HepG2 (cell line): ENCODE measurements around the gene DAPP1. TPM values are rescaled to one million over a fixed set of nuclear protein-coding genes. Genes with fewer than 3 reads are reported as not detected.

Source experiments
- ATAC-seq: fragments of 200-7000 bp; cut with Tn5 transposase; 3 replicates; pipeline ENCODE4 v1.9.1; 2020; ENCODE audit warnings: mild to moderate bottlenecking, moderate library complexity
- BruUV-seq: library from RNA; stranded (reverse); fragments of 400-500 nt; replicated peaks from 2 replicates; lab custom pipeline; 2021; lab: Mats Ljungman, UMichigan
- CTCF ChIA-PET: fragments of 300-600 bp; formaldehyde crosslinking; extraction: SDS; loops from one replicate; lab custom pipeline; 2021; ENCODE audit warnings: low total read pairs, inconsistent platforms, low intra/inter-chr PET ratio; lab: Yijun Ruan, JAX
- POLR2A ChIA-PET: fragments of 350-600 bp; sonication (Branson Sonifier 250); formaldehyde crosslinking; loops from one replicate; lab custom pipeline; 2020; ENCODE audit warnings: antibody characterized with exemption, inconsistent platforms; lab: Yijun Ruan, JAX
- DNase-seq: peaks from one replicate; pipeline ENCODE4 v3.0.0-alpha.2; 2015; ENCODE audit warnings: low spot score
- FAIRE-seq: peaks from 3 replicates; lab custom pipeline; 2011; peaks lifted over from hg19 to GRCh38; lab: Jason Lieb, UNC
- H2AFZ ChIP-seq: one replicate; pipeline ENCODE4 v1.6.1; 2011; ENCODE audit warnings: low read length, inconsistent platforms
- H3K27ac ChIP-seq: fragments of 300-600 bp; 3 replicates; pipeline ENCODE4 v1.8.0; 2011; ENCODE audit warnings: mixed run types, mild to moderate bottlenecking, mixed read lengths, low read length, inconsistent platforms; ENCODE audit not compliant: insufficient read depth; ENCODE audit errors: extremely low read length
- H3K27me3 ChIP-seq, 2 experiments: fragments of 200-600 bp in 1 of 2; 2 replicates in 1 of 2; 3 replicates in 1 of 2; pipeline versions ENCODE4 v1.6.0 to v1.8.0; 2011; ENCODE audit warnings: low read length in 2 of 2, mild to moderate bottlenecking in 2 of 2, moderate library complexity in 2 of 2, inconsistent platforms in 1 of 2; ENCODE audit not compliant: insufficient read depth in 2 of 2, control insufficient read depth in 1 of 2
- H3K36me3 ChIP-seq, 2 experiments: fragments of 200-600 bp in 1 of 2; replicated peaks in 1 of 2; 2 replicates in 1 of 2; 3 replicates in 1 of 2; pipeline versions ENCODE4 v1.5.1 to v1.8.0; 2011; ENCODE audit warnings: low read length in 2 of 2, inconsistent platforms in 1 of 2; ENCODE audit not compliant: insufficient read depth in 2 of 2, control insufficient read depth in 1 of 2
- H3K4me1 ChIP-seq: 2 replicates; pipeline ENCODE4 v1.5.1; 2012; ENCODE audit warnings: low read length, inconsistent platforms; ENCODE audit not compliant: insufficient read depth
- H3K4me2 ChIP-seq: 2 replicates; pipeline ENCODE4 v1.6.0; 2011; ENCODE audit warnings: low read depth, low read length, inconsistent platforms
- H3K4me3 ChIP-seq, 3 experiments: fragments of 200-600 bp in 1 of 3; sonication (generic), shearing (Covaris generic) in 1 of 3; replicated peaks in 1 of 3; 2 replicates each; pipeline ENCODE4 v1.5.1; 2011 to 2016; ENCODE audit warnings: low read length in 3 of 3, inconsistent platforms in 2 of 3, low read depth in 2 of 3, mild to moderate bottlenecking in 2 of 3, control low read depth in 1 of 3, mixed read lengths in 1 of 3; ENCODE audit not compliant: insufficient read depth in 1 of 3
- H3K79me2 ChIP-seq: one replicate; pipeline ENCODE4 v1.6.1; 2011; ENCODE audit warnings: low read length, inconsistent platforms; ENCODE audit not compliant: insufficient read depth
- H3K9ac ChIP-seq: 2 replicates; pipeline ENCODE4 v1.6.0; 2011; ENCODE audit warnings: mild to moderate bottlenecking, low read depth, low read length, inconsistent platforms; ENCODE audit not compliant: insufficient read depth
- H3K9me3 ChIP-seq: 2 replicates; pipeline ENCODE4 v1.5.1; 2012; ENCODE audit warnings: mild to moderate bottlenecking, low read length
- H4K20me1 ChIP-seq: 2 replicates; pipeline ENCODE4 v1.6.0; 2011; ENCODE audit warnings: inconsistent platforms, mild to moderate bottlenecking, low read length, moderate library complexity; ENCODE audit not compliant: insufficient read depth
- ARID2 ChIP-seq: sonication (generic); formaldehyde crosslinking; IDR thresholded peaks from 2 replicates; pipeline ENCODE4 v1.8.1; 2022; ENCODE audit warnings: mild to moderate bottlenecking, missing genetic modification reagents, borderline replicate concordance
- EED ChIP-seq: sonication (generic); formaldehyde crosslinking; IDR thresholded peaks from 2 replicates; pipeline ENCODE4 v1.5.0; 2020; ENCODE audit warnings: mild to moderate bottlenecking, missing genetic modification reagents
- FOXM1 ChIP-seq: sonication (generic); formaldehyde crosslinking; IDR thresholded peaks from 2 replicates; pipeline ENCODE4 v1.5.0; 2020; ENCODE audit warnings: missing genetic modification reagents
- FOXO1 ChIP-seq: sonication (generic); formaldehyde crosslinking; IDR thresholded peaks from 2 replicates; pipeline ENCODE4 v1.4.0; 2020; ENCODE audit warnings: missing genetic modification reagents
- HDAC6 ChIP-seq: fragments of 200-600 bp; sonication (generic); IDR thresholded peaks from 2 replicates; pipeline ENCODE4 v1.7.0; 2017; ENCODE audit warnings: mild to moderate bottlenecking, antibody characterized with exemption, low read length, low read depth
- HMG20B ChIP-seq: conservative IDR thresholded peaks from 2 replicates; pipeline ENCODE4 v1.6.1; 2016; ENCODE audit warnings: missing genetic modification reagents, missing compliant biosample characterization
- MEIS1 ChIP-seq: sonication (generic); formaldehyde crosslinking; IDR thresholded peaks from 2 replicates; pipeline ENCODE4 v1.9.0; 2021; ENCODE audit warnings: mild to moderate bottlenecking, missing genetic modification reagents, moderate library complexity, borderline replicate concordance
- NPAS2 ChIP-seq: sonication (generic); formaldehyde crosslinking; IDR thresholded peaks from 2 replicates; pipeline ENCODE4 v1.8.0; 2022; ENCODE audit warnings: mild to moderate bottlenecking, missing genetic modification reagents, borderline replicate concordance
- NR0B2 ChIP-seq: sonication (generic); formaldehyde crosslinking; IDR thresholded peaks from 2 replicates; pipeline ENCODE4 v1.4.0; 2020; ENCODE audit warnings: mild to moderate bottlenecking, missing genetic modification reagents
- PBX2 ChIP-seq: IDR thresholded peaks from 2 replicates; pipeline ENCODE4 v1.6.1; 2016; ENCODE audit warnings: control low read depth
- POLR2AphosphoS2 ChIP-seq: IDR thresholded peaks from 2 replicates; pipeline ENCODE4 v1.6.1; 2011; ENCODE audit warnings: low read depth, low read length, improper control_type of control experiment
- PRMT3 ChIP-seq: sonication (generic); formaldehyde crosslinking; IDR thresholded peaks from 2 replicates; pipeline ENCODE4 v1.8.1; 2022; ENCODE audit warnings: low read depth, mild to moderate bottlenecking, moderate library complexity, missing genetic modification reagents, borderline replicate concordance
- RXRA ChIP-seq: sonication (generic); formaldehyde crosslinking; IDR thresholded peaks from 2 replicates; pipeline ENCODE4 v1.5.1; 2020; ENCODE audit warnings: missing genetic modification reagents
- YEATS2 ChIP-seq: sonication (generic); formaldehyde crosslinking; IDR thresholded peaks from 2 replicates; pipeline ENCODE4 v1.4.0; 2020; ENCODE audit warnings: missing genetic modification reagents, borderline replicate concordance
- ZNF510 ChIP-seq: sonication (generic); formaldehyde crosslinking; IDR thresholded peaks from 2 replicates; pipeline ENCODE4 v1.4.0; 2020; ENCODE audit warnings: low read depth, mild to moderate bottlenecking, missing genetic modification reagents
- ZNF564 ChIP-seq: sonication (generic); formaldehyde crosslinking; IDR thresholded peaks from 2 replicates; pipeline ENCODE4 v1.8.1; 2023; ENCODE audit warnings: mild to moderate bottlenecking, missing genetic modification reagents
- ZNF609 ChIP-seq: sonication (generic); formaldehyde crosslinking; IDR thresholded peaks from 2 replicates; pipeline ENCODE4 v1.4.0; 2020; ENCODE audit warnings: mild to moderate bottlenecking, missing genetic modification reagents, borderline replicate concordance
- WGBS: methylation state at CpG from one replicate; pipeline ENCODE4 v1.1.6; 2017; ENCODE audit warnings: low lambda C conversion rate; 5-methylcytosine and 5-hydroxymethylcytosine counted together
- in situ Hi-C: cut with HindIII; loops from 2 replicates; pipeline ENCODE4 v1.10.0; 2017; ENCODE audit warnings: low pct_unique_long_range_greater_than_20kb; ENCODE audit not compliant: extremely low pct_ligation_motif_present
- intact Hi-C: fragments of 100-400 bp; cut with micrococcal nuclease; formaldehyde crosslinking; loops from one replicate; pipeline ENCODE4 v1.10.0; 2022; ENCODE audit not compliant: unreplicated experiment
- polyA plus RNA-seq, 8 experiments: library from polyadenylated mRNA; depleted of rRNA in 3 of 8; stranded (reverse) in 7 of 8; unstranded in 1 of 8; fragments of >200 nt; fragmentation: Illumina TruSeq in 4 of 8; extraction: Trizol in 4 of 8; gene quantifications; 2 replicates each; pipeline versions ENCODE4 v1.2.1 to v1.2.3, GENCODE V29; 2011 to 2016; ENCODE audit warnings: low read depth in 4 of 8, missing spikeins in 1 of 8, mixed read lengths in 1 of 8; ENCODE audit not compliant: insufficient read depth in 1 of 8
- total RNA-seq, 5 experiments: library from RNA; depleted of rRNA; stranded (reverse); fragments of >200 nt; fragmentation: Illumina TruSeq; extraction: Trizol; gene quantifications; 2 replicates each; pipeline ENCODE4 v1.2.3, GENCODE V29; 2016; ENCODE audit warnings: low read depth in 1 of 5

Gene DAPP1
- total and polyA plus RNA-seq, 2 of the 13 experiments (the other 11 are each of a cell fraction or from before 2014, with no cell fraction given) = not detected

GRCh38 chr4:99863804-99864203, 47.2 kb downstream of the DAPP1 start:
- CTCF ChIA-PET = no interaction called here
- intact Hi-C loops = no loop called here

More at GRCh38 chr4:99863804-99864203, 47.2 kb downstream of the DAPP1 start:
- Histone ChIP-seq H3K9me3 (no peaks in the 10 kb centered on the region), H3K36me3 (no peaks in the 10 kb centered on the region), H3K79me2 (no peaks in the 10 kb centered on the region), H3K4me2 (no peak overlapping the region), H4K20me1 (no peaks in the 10 kb centered on the region), H3K4me1 (no peaks in the 10 kb centered on the region), H2AFZ (no peak overlapping the region), H3K27ac (no peak overlapping the region), H3K4me3 (no peak overlapping the region), H3K27me3 (no peaks in the 10 kb centered on the region; a peak in 2 of 5 replicates), H3K9ac (no peak overlapping the region)
- ATAC-seq (no peak), DNase-seq (no peak), FAIRE-seq (no peak)
- in situ Hi-C loops = no loop called here
- POLR2A ChIA-PET = interaction anchor here (0.6 kb wide), 1 partner anchor 935 kb away, joined by 3 read pairs; the partner anchor contains the start of gene EIF4E
- TF ChIP-seq FOXM1 (CRISPR knock-in tag) = no peak
- TF ChIP-seq ZNF609 (CRISPR knock-in tag) = no peak
- TF ChIP-seq MEIS1 (CRISPR knock-in tag) = no peak
- TF ChIP-seq POLR2AphosphoS2 = no peak
- no peak for TF ChIP-seq HDAC6
- TF ChIP-seq NR0B2 (CRISPR knock-in tag) = no peak
- no peak for TF ChIP-seq ZNF564
- no peak for TF ChIP-seq EED (CRISPR knock-in tag)
- no peak for TF ChIP-seq HMG20B (CRISPR knock-in tag)
- no peak for TF ChIP-seq ZNF510 (CRISPR knock-in tag)
- TF ChIP-seq FOXO1 (CRISPR knock-in tag) = no peak
- no peak for TF ChIP-seq NPAS2
- TF ChIP-seq YEATS2 = no peak
- TF ChIP-seq PRMT3 = no peak
- TF ChIP-seq RXRA (CRISPR knock-in tag) = no peak
- TF ChIP-seq PBX2 (CRISPR knock-in tag) = no peak
- TF ChIP-seq ARID2 (CRISPR knock-in tag) = no peak
- no TSS peak for BruUV-seq
- 2% methylated on average over 3 of the region's 3 CpGs for whole genome bisulfite sequencing
